GM21576 (cell line): ENCODE measurements around the gene MMP13.
A peak's percentile ranks its signal among the peaks of the same experiment; 100 is the strongest.
"Not testable (repeated sequence)": the region's sequence is repeated elsewhere in the genome, so short reads cannot be mapped to it uniquely, and the experiment has no call there.

Source experiments
- ATAC-seq: cut with Tn5 transposase; IDR thresholded peaks from one replicate; pipeline ENCODE4 v1.9.1; 2021; ENCODE audit warnings: mild to moderate bottlenecking, moderate library complexity; ENCODE audit not compliant: unreplicated experiment

The MMP13 gene

DNA sequence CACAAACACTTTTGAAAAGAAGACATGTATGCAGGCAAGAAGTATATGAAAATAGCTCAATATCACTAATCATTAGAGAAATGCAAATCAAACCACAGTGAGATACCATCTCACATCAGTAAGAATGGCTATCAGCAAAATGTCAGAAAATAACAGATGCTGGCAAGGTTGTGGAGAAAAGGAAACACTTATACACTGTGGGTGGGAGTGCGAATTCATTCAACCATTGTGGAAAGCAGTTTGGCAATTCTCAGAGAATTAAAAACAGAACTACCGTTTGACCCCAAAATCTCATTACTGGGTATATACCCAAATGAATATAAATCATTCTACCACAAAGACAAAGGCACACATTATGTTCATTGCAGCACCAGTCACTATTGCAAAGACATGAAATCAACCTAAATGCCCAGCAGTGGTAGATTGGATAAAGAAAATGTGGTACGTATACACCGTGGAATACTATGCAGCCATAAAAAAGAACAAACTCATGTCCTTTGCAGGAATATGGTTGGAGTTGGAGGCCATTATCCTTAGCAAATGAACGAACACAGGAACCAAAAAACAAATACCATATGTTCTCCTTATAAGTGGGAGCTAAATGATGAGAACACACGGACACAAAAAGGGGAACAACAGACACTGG is 18.5 kb downstream of the MMP13 start:
- ATAC-seq, result no peak

- no peak for ATAC-seq
These were observed 20.0 kb downstream of the MMP13 start for GRCh38 chr11:102935514-102935913.

DNA sequence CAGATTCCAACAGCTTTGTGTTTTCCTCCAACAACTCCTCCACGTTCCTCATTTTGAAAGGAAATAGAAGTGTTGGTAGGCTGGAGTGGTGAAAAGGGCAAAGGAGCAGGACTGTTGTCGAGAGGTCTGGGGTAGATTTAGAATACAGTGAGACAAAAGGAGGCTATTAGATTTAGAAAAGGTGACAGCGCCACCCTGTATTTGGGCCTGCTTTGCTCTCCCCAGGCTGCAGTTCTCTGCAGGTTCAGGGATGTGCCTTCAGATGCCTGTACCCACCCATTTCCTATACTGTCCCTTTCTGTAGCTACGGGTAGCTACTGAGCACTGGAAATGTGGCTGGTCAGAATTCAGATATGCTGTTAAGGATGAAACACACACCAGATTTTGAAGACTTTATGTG is 20.8 kb downstream of the MMP13 start:
- ATAC-seq, result no peak

DNA sequence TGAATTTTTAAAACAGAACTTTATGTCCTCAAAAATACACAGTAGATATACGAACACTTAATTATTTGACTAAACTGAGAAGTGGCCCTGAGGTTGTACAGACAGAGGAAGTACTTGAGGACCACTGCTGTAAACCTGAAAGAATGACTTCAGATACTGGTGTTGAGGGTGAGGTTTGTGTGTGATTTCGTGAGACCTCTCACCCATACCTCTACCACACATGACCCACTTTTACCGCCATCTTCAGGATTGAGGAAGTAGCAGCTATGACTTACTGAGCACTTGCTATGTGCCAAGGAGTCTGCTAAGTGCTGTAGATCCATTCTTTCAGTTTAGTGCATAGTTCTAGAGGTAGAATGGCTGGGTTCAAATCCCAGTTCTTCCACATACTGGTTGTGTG is 21.9 kb downstream of the MMP13 start:
- ATAC-seq, result peak; percentile 68

DNA sequence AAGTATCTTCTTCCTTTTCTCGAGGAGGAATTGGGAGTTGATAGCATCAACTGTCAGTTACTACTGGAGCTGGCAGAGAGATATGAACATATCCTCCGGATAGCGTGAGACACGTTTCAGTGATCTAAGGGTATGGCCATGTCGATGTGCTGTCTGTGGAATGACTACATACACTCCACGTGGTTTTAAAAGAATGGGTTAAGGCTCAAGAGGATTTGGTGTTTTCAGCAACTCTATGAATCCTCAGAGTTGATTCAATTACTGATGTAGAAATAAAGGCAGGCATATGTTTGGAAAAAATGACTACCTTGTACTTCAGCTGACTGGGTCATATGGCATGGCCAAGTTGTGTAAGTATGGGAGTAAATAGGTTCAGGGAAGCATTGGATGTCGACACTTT is 22.9 kb downstream of the MMP13 start:
- no peak for ATAC-seq

DNA sequence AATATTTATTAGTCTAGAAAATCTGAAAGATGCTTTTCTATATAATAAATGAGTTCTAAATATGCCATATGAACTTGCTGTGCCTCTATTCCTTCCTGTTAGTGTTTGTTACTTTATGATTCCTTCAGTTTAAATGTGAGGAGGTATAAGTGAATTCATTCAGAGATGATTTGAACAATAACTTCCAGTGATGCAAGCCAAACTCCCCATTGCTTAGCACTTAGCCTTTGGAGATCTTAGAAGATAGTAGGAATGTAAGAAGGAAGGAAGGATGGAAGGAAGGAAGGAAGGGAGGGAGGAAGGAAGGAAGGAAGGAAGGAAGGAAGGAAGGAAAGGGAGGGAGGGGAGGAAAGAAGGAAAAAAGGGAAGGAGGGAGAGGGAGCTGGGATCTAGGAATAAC is 25.1 kb downstream of the MMP13 start:
- ATAC-seq, result no peak

DNA sequence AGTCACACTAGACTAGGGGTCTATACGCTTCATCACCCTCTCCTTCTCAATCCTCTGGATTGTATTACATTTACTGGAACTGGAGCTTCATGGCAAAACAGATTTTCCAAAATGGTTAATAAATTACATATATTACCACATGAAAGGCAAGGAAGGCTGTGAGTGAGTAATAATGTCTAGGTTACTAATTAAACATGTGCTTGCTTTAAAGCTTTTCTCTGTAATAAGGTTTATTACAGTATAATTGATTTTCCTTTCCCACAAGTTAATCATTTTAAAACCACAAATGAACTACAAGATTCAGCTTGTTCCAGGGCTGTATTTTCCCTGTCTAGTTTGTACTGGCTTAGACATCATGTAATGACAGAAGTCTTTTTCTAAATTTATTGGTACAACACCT is 25.6 kb downstream of the MMP13 start:
- ATAC-seq, result no peak

GRCh38 chr11:102929166-102929565 is 26.4 kb downstream of the MMP13 start:
- ATAC-seq, result no peak

DNA sequence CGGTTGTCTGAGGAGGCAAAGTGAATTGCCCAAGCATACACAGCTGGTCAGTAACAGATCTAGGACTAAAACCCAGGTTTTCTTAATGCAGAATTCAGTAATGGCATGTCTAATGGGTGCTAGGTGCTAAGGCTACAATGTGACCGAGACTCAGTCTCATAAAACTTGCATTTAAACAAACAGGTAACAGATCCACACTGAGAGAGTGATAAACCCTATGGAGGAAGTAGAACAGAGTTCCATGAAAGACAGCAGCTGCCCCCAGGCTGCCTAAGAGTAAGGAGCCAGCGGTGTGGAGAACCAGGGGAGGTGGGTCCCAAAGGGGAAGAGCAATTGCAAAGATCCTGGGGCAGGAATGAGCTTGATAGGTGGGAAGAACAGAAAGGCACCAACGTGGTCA is 27.3 kb downstream of the MMP13 start:
- no peak for ATAC-seq

GRCh38 chr11:102927624-102927990 is 27.9 kb downstream of the MMP13 start:
- no peak for ATAC-seq

GRCh38 chr11:102926961-102927623 is 28.4 kb downstream of the MMP13 start:
- no peak for ATAC-seq

GRCh38 chr11:102926517-102926916 is 29.0 kb downstream of the MMP13 start:
- ATAC-seq, result no peak

DNA sequence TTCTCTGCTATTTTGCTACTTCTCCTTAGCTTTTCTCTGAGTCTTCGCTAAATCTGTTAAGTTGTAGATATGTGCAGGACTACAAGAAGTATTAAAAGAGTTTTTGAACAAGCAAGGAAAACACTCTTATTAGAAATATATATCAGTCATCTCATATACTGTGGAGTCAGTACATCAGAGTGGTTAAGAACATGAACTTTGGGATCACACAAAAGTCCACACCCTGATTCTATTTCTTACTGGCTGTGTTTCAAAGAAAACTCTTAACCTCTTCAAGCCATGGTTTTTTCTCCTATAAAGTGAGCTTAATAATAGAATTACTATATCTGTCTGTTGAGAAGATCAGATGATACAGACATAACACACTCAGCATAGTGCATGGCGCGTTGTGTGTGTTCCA is 29.5 kb downstream of the MMP13 start:
- ATAC-seq, result no peak

DNA sequence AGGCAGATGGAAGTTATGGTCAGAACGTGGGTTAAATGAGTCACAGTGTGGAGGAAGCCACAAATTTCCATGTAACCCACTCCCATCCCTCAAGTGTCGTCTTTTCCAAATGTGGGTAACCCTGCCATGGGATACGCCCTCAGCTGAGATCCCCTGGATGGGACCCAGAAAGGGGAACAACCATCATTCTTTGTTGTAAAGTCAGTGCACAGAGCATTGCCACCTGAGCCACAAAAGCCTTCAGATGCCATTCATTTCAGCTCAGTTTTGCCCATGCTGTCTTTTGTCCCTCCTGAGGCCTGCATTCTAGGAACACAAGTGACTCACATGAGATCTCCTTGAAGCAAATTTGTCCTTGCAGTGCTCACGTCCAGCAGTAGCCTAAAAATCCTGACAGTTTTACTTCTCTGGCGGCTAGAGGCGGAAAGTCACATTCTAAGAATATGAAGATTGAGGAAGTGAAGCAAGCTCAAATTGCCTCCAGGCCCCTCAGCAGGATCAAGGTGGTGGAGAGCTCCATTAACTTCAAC is 30.6 kb downstream of the MMP13 start:
- no peak for ATAC-seq

GRCh38 chr11:102921587-102922220 is 33.8 kb downstream of the MMP13 start:
- ATAC-seq, result no peak

DNA sequence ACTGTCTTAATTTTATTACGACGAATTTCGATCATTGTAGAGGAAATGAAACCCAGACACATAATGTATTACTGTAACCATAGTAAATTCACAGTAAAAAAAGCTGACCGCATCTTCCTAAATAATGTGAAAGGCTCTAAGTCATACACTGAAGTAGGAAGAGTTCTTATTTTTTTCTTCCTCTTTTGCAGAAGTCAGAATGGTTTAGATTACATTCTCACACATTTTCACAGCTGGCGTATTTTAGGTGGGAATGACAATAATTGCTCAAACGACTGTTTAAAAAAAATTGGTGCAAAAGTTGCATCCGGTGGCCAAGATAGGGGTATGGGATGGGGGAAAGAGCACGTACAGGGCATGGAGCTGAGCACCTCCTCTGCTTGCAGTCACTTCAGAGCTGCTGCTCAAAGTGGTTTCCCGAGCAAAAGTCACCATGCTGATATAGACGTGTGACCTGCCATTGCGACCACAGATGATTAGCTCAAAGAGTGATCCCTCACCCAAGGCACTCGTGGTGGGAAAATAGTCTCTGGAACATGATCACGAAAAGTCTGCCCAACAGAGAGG is 35.3 kb downstream of the MMP13 start:
- peak; percentile 89 for ATAC-seq

- no peak for ATAC-seq
These were observed 40.5 kb downstream of the MMP13 start for GRCh38 chr11:102915044-102915375.

DNA sequence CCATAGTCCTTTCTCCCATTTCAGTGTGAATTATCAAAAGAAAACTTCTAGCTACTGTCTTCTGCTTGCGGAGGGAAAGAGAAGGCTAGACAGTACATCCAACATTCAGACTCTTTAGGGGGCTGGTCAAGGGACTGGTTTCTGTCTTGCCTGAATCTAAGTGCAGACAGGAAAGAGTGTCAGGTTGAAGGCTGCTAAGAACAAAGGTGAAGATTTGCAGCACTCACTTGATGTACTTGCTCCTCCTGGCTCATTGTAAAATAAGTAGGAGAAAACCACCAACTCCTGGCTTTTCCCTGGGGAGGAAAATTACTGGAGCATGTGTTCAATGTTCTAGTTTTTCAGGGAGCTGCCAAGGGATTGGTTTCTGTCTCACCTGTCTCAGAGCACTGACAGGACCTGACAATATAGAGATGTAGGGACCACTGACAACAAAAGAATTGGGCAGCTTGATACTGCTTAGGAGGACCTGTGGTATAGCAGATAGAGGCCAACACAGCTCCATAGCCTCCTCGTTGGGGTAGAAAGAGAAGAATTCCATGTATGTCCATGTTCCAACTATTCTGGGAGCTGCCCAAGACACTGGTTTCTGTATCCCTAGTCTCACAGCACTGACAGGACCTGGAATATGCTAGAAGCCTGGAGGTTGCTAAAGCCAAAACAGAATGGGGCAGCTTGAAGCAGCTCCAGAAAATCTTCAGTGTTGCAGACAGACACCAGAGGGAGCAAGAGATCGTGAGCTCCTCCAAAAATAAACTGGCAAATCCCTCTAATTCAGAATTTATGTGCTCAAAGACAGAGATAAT is 41.1 kb downstream of the MMP13 start:
- no peak for ATAC-seq

DNA sequence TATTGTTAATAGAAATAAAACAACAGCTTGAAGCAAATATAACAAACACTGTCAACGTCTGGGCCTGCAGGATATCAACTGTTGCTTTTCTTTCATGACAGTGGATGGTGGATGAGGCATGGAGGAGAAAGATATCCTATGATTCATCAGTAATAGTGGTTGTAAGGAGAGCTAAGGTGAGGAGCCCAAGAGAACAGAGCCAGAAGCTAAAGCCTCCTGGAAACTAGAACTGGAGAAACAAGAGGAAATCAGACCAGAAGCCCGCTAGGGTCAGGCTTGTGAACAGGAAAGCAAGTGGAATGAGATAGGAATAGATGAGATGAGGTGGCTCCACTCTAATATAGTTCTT is 43.1 kb downstream of the MMP13 start:
- no peak for ATAC-seq

- no peak for ATAC-seq
These were observed 43.6 kb downstream of the MMP13 start for GRCh38 chr11:102911758-102912481.

DNA sequence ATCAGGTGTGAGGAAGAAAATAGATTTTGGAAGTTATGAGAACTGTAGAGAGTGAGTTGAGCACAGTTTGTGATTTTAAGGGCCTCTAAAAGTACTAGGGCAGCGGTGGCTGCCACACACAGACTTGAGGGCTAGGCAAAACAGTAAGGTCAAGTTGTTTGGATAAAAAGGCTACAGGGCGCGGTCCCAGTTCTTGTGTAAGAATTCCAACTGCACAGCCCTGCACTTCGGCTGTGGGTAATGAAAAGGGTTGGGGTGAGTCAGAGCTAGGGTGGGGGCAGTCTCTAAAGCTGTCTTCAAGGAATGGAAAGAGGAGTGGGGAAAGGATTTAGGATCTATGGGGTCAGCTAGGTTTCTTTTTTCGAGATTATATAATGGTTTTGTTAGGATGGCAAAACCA is 49.7 kb downstream of the MMP13 start:
- not testable (repeated sequence) for ATAC-seq
